Lower lobe of right lung (tissue), 2 donors: ENCODE measurements around the gene MTMR3. TPM values are rescaled to one million over a fixed set of nuclear protein-coding genes. Genes with fewer than 3 reads are reported as not detected.
A peak's percentile ranks its signal among the peaks of the same experiment; 100 is the strongest.

Source experiments
- ATAC-seq, 2 donors: fragments of 200-7000 bp; cut with Tn5 transposase; one replicate each; pipeline ENCODE4 v1.9.1; 2020 to 2022; ENCODE audit warnings: mild to moderate bottlenecking in 2 of 2, moderate library complexity in 2 of 2
- DNase-seq: peaks from one replicate; pipeline ENCODE4 v3.0.0-alpha.2; 2020
- H3K27ac ChIP-seq: fragments of 200-600 bp; one replicate; pipeline ENCODE4 v1.8.0; 2022
- H3K27me3 ChIP-seq: fragments of 200-600 bp; one replicate; pipeline ENCODE4 v1.8.0; 2022; ENCODE audit warnings: low read depth
- H3K36me3 ChIP-seq: fragments of 200-600 bp; one replicate; pipeline ENCODE4 v1.8.0; 2022; ENCODE audit warnings: mild to moderate bottlenecking
- H3K4me1 ChIP-seq: fragments of 200-600 bp; one replicate; pipeline ENCODE4 v1.8.0; 2022
- H3K4me3 ChIP-seq: fragments of 200-600 bp; one replicate; pipeline ENCODE4 v1.8.0; 2022; ENCODE audit warnings: mild to moderate bottlenecking
- H3K9me3 ChIP-seq: fragments of 200-600 bp; one replicate; pipeline ENCODE4 v1.8.0; 2022
- intact Hi-C: fragments of 100-400 bp; cut with DNase I; formaldehyde crosslinking; loops from one replicate; pipeline ENCODE4 v1.11.0; 2022
- total RNA-seq: library from RNA; stranded (reverse); fragmentation: NEBNext Ultra II Directional; extraction: Animal tissue kit (Norgen Biotek cat#: 25700); gene quantifications from one replicate; pipeline ENCODE4 v1.2.1, GENCODE V29; 2021
- TF ChIP-seq, protein P1 (sequence below): fragments of 200-600 bp; IDR thresholded peaks from one replicate; pipeline ENCODE4 v1.8.0; 2022; ENCODE audit warnings: antibody characterized with exemption, mild to moderate bottlenecking
- donor health status: DM: no; HTN: yes; CAD: no; lungs with severe emphysema.

Gene MTMR3
- total RNA-seq, 1 donor from 2014 or later = 58.9 TPM

DNA sequence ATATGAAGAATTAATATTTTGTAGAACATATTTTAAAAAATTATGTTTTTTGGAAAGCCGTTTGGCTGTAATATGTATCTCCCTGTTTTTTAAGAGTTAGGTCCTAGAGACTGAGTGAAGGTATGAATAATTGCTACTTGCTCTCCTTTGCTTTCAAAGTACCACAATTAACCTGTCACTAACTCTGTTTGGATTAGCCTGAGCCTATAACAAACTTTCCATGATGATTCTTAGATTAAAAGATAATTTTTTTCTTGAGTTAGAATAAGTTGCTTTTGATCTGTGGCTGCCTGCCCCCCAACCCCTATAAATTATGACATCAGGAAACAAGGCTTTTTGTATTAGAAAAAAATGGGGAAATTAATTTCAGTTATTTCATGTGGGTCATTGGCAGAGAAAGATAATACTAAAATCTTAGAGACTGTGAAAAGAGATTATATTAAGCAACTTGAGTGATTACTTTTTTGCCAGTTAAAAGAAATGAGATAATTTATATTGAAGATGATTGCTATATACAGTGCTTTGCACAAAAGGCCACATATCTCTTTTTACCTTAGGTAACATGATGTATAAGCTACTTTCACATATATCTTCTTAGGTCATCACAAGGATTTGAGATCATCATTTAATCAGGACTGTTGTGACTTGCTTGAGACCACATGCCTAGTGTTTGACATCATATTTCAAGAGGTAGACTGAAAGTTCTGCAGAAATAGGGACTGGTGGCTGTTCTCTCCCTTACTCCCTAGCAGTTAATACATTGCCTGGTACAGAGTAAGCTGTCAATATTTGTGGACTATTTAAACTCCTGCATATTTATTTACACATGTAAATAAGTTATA, 9.6 kb downstream of the MTMR3 start:
- intact Hi-C loops = no loop called here
- Histone ChIP-seq H3K36me3 (no peaks in the 10 kb centered on the region), H3K27me3 (no peaks in the 10 kb centered on the region), H3K4me3 (no peak overlapping the region), H3K9me3 (no peaks in the 10 kb centered on the region), H3K4me1 (peaks cover 23% of the 10 kb centered on the region), H3K27ac (no peak overlapping the region)
- TF ChIP-seq, protein P1, sequence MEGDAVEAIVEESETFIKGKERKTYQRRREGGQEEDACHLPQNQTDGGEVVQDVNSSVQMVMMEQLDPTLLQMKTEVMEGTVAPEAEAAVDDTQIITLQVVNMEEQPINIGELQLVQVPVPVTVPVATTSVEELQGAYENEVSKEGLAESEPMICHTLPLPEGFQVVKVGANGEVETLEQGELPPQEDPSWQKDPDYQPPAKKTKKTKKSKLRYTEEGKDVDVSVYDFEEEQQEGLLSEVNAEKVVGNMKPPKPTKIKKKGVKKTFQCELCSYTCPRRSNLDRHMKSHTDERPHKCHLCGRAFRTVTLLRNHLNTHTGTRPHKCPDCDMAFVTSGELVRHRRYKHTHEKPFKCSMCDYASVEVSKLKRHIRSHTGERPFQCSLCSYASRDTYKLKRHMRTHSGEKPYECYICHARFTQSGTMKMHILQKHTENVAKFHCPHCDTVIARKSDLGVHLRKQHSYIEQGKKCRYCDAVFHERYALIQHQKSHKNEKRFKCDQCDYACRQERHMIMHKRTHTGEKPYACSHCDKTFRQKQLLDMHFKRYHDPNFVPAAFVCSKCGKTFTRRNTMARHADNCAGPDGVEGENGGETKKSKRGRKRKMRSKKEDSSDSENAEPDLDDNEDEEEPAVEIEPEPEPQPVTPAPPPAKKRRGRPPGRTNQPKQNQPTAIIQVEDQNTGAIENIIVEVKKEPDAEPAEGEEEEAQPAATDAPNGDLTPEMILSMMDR = no peak
- DNase-seq = no peak
- no peak for ATAC-seq

- peaks cover 46% of the 10 kb centered on the region for H3K4me1 ChIP-seq
- TF ChIP-seq, protein P1 = no peak
- no peaks in the 10 kb centered on the region for H3K9me3 ChIP-seq
- H3K27me3 ChIP-seq = no peaks in the 10 kb centered on the region
- intact Hi-C loops = no loop called here
- no peak overlapping the region for H3K4me3 ChIP-seq
- no peak for DNase-seq
- ATAC-seq = peak in 1 of 2 donors; percentile 56
- no peaks in the 10 kb centered on the region for H3K36me3 ChIP-seq
- no peak overlapping the region for H3K27ac ChIP-seq
Measured at GRCh38 chr22:29901354-29901753, 18.4 kb downstream of the MTMR3 start.

GRCh38 chr22:29903371-29903770, 20.4 kb downstream of the MTMR3 start:
- no peaks in the 10 kb centered on the region for H3K9me3 ChIP-seq
- no peak overlapping the region for H3K27ac ChIP-seq
- peaks cover 58% of the 10 kb centered on the region for H3K4me1 ChIP-seq
- no peaks in the 10 kb centered on the region for H3K27me3 ChIP-seq
- intact Hi-C loops = no loop called here
- no peaks in the 10 kb centered on the region for H3K36me3 ChIP-seq
- no peak for DNase-seq
- no peak for ATAC-seq
- TF ChIP-seq, protein P1 = no peak
- H3K4me3 ChIP-seq = no peak overlapping the region

GRCh38 chr22:29904020-29904419, 21.0 kb downstream of the MTMR3 start:
- H3K4me1 ChIP-seq = peaks cover 65% of the 10 kb centered on the region
- no peak for ATAC-seq
- H3K4me3 ChIP-seq = no peak overlapping the region
- no peak for DNase-seq
- H3K36me3 ChIP-seq = no peaks in the 10 kb centered on the region
- H3K27me3 ChIP-seq = no peaks in the 10 kb centered on the region
- H3K9me3 ChIP-seq = no peaks in the 10 kb centered on the region
- TF ChIP-seq, protein P1 = no peak
- H3K27ac ChIP-seq = no peak overlapping the region
- intact Hi-C loops = no loop called here

DNA sequence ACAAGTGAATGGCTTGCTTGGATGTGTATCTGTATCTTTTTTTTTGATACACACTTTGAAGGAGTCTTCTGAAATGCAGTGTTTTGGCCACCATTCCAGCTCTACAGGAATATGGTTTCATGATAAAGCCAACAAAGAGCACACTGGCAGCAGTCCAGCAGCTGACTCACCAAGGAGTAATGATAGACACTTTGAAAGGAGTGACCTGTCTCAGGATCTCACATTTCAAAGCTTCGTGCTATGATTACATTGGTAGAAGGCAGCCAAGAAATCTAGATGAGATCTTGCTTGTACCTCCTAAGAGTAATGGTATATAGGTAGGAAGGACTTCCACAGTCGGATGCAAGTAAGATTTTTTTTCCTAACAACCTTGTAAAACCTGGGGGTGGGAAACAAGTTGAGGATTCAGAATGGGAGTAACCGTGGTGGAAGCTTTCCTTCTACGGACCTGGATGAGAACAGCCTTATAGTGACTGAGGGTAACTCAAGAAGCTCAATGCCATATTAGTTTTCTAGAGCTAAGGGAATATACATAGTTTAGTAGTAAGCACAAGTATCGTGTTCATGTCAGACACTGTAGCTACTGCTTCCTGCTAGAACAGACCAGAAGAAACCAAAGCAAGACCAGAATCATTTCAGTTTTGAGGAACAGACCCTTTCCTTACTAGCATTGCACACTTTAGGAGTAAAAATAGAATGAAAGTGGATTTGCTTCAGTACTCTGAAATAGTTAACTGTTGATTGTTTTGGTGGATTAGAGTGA, 25.0 kb downstream of the MTMR3 start:
- ATAC-seq (peak; percentile 78 to 88), DNase-seq (peak; percentile 82)
- H3K4me3 ChIP-seq = no peak overlapping the region
- intact Hi-C loops = no loop called here
- H3K36me3 ChIP-seq = no peaks in the 10 kb centered on the region
- TF ChIP-seq, protein P1 = no peak
- H3K27ac ChIP-seq = no peak overlapping the region
- H3K9me3 ChIP-seq = no peaks in the 10 kb centered on the region
- peaks cover 55% of the 10 kb centered on the region for H3K4me1 ChIP-seq
- H3K27me3 ChIP-seq = no peaks in the 10 kb centered on the region
